ENCODE measurements around the gene PDE2A.

PDE2A gene

GRCh38 chr11:72649215-72649976 lies 24.8 kb downstream of the PDE2A start:
- TF ChIP-seq POLR2AphosphoS5 (IDR thresholded peaks at IDR 0.05; ENCODE audit: low read depth, low read length) (no peak), POLR2A (IDR thresholded peaks at IDR 0.05; ENCODE audit: low read depth, low read length) (no peak), TAF1 (IDR thresholded peaks at IDR 0.05; ENCODE audit: borderline replicate concordance, low read depth, low read length) (no peak)
- no peak for FAIRE-seq

GRCh38 chr11:72648384-72649136 lies 25.7 kb downstream of the PDE2A start:
- DNase-seq (ENCODE audit: insufficient read length) (no peak), FAIRE-seq (no peak)

More at GRCh38 chr11:72649215-72649976, 24.8 kb downstream of the PDE2A start:
- no peak for DNase-seq (ENCODE audit: insufficient read length)

GRCh38 chr11:72647882-72648281 lies 26.3 kb downstream of the PDE2A start:
- FAIRE-seq: peak; percentile 5
- no peak for TF ChIP-seq TAF1 (IDR thresholded peaks at IDR 0.05; ENCODE audit: borderline replicate concordance, low read depth, low read length)
- TF ChIP-seq POLR2A (IDR thresholded peaks at IDR 0.05; ENCODE audit: low read depth, low read length): no peak
- TF ChIP-seq POLR2AphosphoS5 (IDR thresholded peaks at IDR 0.05; ENCODE audit: low read depth, low read length): no peak
- DNase-seq (ENCODE audit: insufficient read length): no peak

More at GRCh38 chr11:72648384-72649136, 25.7 kb downstream of the PDE2A start:
- TF ChIP-seq POLR2AphosphoS5 (IDR thresholded peaks at IDR 0.05; ENCODE audit: low read depth, low read length): no peak
- TF ChIP-seq TAF1 (IDR thresholded peaks at IDR 0.05; ENCODE audit: borderline replicate concordance, low read depth, low read length): no peak
- TF ChIP-seq POLR2A (IDR thresholded peaks at IDR 0.05; ENCODE audit: low read depth, low read length): no peak

GRCh38 chr11:72646472-72646871 lies 27.8 kb downstream of the PDE2A start:
- no peak for TF ChIP-seq TAF1 (IDR thresholded peaks at IDR 0.05; ENCODE audit: borderline replicate concordance, low read depth, low read length)
- TF ChIP-seq POLR2A (IDR thresholded peaks at IDR 0.05; ENCODE audit: low read depth, low read length): no peak
- no peak for TF ChIP-seq POLR2AphosphoS5 (IDR thresholded peaks at IDR 0.05; ENCODE audit: low read depth, low read length)
- no peak for FAIRE-seq
- DNase-seq (ENCODE audit: insufficient read length): no peak

GRCh38 chr11:72646024-72646423 lies 28.2 kb downstream of the PDE2A start:
- FAIRE-seq (no peak), DNase-seq (ENCODE audit: insufficient read length) (no peak)
- TF ChIP-seq POLR2A (IDR thresholded peaks at IDR 0.05; ENCODE audit: low read depth, low read length): no peak
- no peak for TF ChIP-seq POLR2AphosphoS5 (IDR thresholded peaks at IDR 0.05; ENCODE audit: low read depth, low read length)
- TF ChIP-seq TAF1 (IDR thresholded peaks at IDR 0.05; ENCODE audit: borderline replicate concordance, low read depth, low read length): no peak

GRCh38 chr11:72643547-72643946 lies 30.7 kb downstream of the PDE2A start:
- TF ChIP-seq POLR2A (IDR thresholded peaks at IDR 0.05; ENCODE audit: low read depth, low read length) (no peak), TAF1 (IDR thresholded peaks at IDR 0.05; ENCODE audit: borderline replicate concordance, low read depth, low read length) (no peak), POLR2AphosphoS5 (IDR thresholded peaks at IDR 0.05; ENCODE audit: low read depth, low read length) (no peak)
- no peak for FAIRE-seq
- no peak for DNase-seq (ENCODE audit: insufficient read length)

GRCh38 chr11:72642884-72643522 lies 31.2 kb downstream of the PDE2A start:
- TF ChIP-seq POLR2AphosphoS5 (IDR thresholded peaks at IDR 0.05; ENCODE audit: low read depth, low read length): no peak
- TF ChIP-seq POLR2A (IDR thresholded peaks at IDR 0.05; ENCODE audit: low read depth, low read length): no peak
- TF ChIP-seq TAF1 (IDR thresholded peaks at IDR 0.05; ENCODE audit: borderline replicate concordance, low read depth, low read length): no peak
- FAIRE-seq: peak; percentile 92
- DNase-seq (ENCODE audit: insufficient read length): peak; percentile 94

- TF ChIP-seq POLR2A (IDR thresholded peaks at IDR 0.05; ENCODE audit: low read depth, low read length) (no peak), TAF1 (IDR thresholded peaks at IDR 0.05; ENCODE audit: borderline replicate concordance, low read depth, low read length) (no peak), POLR2AphosphoS5 (IDR thresholded peaks at IDR 0.05; ENCODE audit: low read depth, low read length) (no peak)
- no peak for DNase-seq (ENCODE audit: insufficient read length)
- FAIRE-seq: no peak
Measured at GRCh38 chr11:72642043-72642883, 32.0 kb downstream of the PDE2A start.

- FAIRE-seq (no peak), DNase-seq (ENCODE audit: insufficient read length) (no peak)
- TF ChIP-seq TAF1 (IDR thresholded peaks at IDR 0.05; ENCODE audit: borderline replicate concordance, low read depth, low read length) (no peak), POLR2AphosphoS5 (IDR thresholded peaks at IDR 0.05; ENCODE audit: low read depth, low read length) (no peak), POLR2A (IDR thresholded peaks at IDR 0.05; ENCODE audit: low read depth, low read length) (no peak)
Measured at GRCh38 chr11:72641522-72642042, 32.6 kb downstream of the PDE2A start.

GRCh38 chr11:72639502-72640375 lies 34.5 kb downstream of the PDE2A start:
- TF ChIP-seq POLR2A (IDR thresholded peaks at IDR 0.05; ENCODE audit: low read depth, low read length) (no peak), TAF1 (IDR thresholded peaks at IDR 0.05; ENCODE audit: borderline replicate concordance, low read depth, low read length) (no peak), POLR2AphosphoS5 (IDR thresholded peaks at IDR 0.05; ENCODE audit: low read depth, low read length) (no peak)
- FAIRE-seq (no peak), DNase-seq (ENCODE audit: insufficient read length) (no peak)
